Measurements from ENCODE around the gene IL1RAP.
"Not testable (repeated sequence)": the region's sequence is repeated elsewhere in the genome, so short reads cannot be mapped to it uniquely, and the experiment has no call there.

The IL1RAP gene

GRCh38 chr3:190671658-190672057, 157.8 kb downstream of the IL1RAP start:
- DNase-seq (ENCODE audit: low read depth), result no peak

- no peak for DNase-seq (ENCODE audit: low read depth)
These were observed 159.3 kb downstream of the IL1RAP start for GRCh38 chr3:190673148-190673547.

GRCh38 chr3:190676481-190676880, 162.6 kb downstream of the IL1RAP start:
- DNase-seq (ENCODE audit: low read depth), result no peak

GRCh38 chr3:190677001-190677400, 163.1 kb downstream of the IL1RAP start:
- no peak for DNase-seq (ENCODE audit: low read depth)

GRCh38 chr3:190677868-190678267, 164.0 kb downstream of the IL1RAP start:
- not testable (repeated sequence) for DNase-seq (ENCODE audit: low read depth)

- DNase-seq (ENCODE audit: low read depth), result no peak
These were observed 166.8 kb downstream of the IL1RAP start for GRCh38 chr3:190680691-190681090.

- DNase-seq (ENCODE audit: low read depth), result no peak
These were observed 170.9 kb downstream of the IL1RAP start for GRCh38 chr3:190684776-190685175.

- DNase-seq (ENCODE audit: low read depth), result no peak
These were observed 172.1 kb downstream of the IL1RAP start for GRCh38 chr3:190686011-190686410.

- DNase-seq (ENCODE audit: low read depth), result no peak
These were observed 176.4 kb downstream of the IL1RAP start for GRCh38 chr3:190690246-190690645.

GRCh38 chr3:190692256-190692655, 178.4 kb downstream of the IL1RAP start:
- no peak for DNase-seq (ENCODE audit: low read depth)

- DNase-seq (ENCODE audit: low read depth), result no peak
These were observed 180.6 kb downstream of the IL1RAP start for GRCh38 chr3:190694335-190695001.

- no peak for DNase-seq (ENCODE audit: low read depth)
These were observed 181.3 kb downstream of the IL1RAP start for GRCh38 chr3:190695225-190695624.

- no peak for DNase-seq (ENCODE audit: low read depth)
These were observed 182.1 kb downstream of the IL1RAP start for GRCh38 chr3:190695994-190696393.

GRCh38 chr3:190696777-190697501, 183.1 kb downstream of the IL1RAP start:
- no peak for DNase-seq (ENCODE audit: low read depth)

- DNase-seq (ENCODE audit: low read depth), result no peak
These were observed 183.6 kb downstream of the IL1RAP start for GRCh38 chr3:190697502-190697830.

GRCh38 chr3:190697901-190698300, 184.0 kb downstream of the IL1RAP start:
- DNase-seq (ENCODE audit: low read depth), result no peak

GRCh38 chr3:190699776-190700175, 185.9 kb downstream of the IL1RAP start:
- DNase-seq (ENCODE audit: low read depth), result no peak

GRCh38 chr3:190701096-190701532, 187.2 kb downstream of the IL1RAP start:
- no peak for DNase-seq (ENCODE audit: low read depth)

- no peak for DNase-seq (ENCODE audit: low read depth)
These were observed 192.7 kb downstream of the IL1RAP start for GRCh38 chr3:190706582-190706981.

Data from stimulated activated CD8-positive, alpha-beta memory T cell treated with anti-CD3 and anti-CD28 coated beads, Interleukin-15, amount 100 ng/mL, for 24 hours (primary cell).